IPS-18c (cell line): Measurements from ENCODE around the gene DPPA2.
A peak's percentile ranks its signal among the peaks of the same experiment; 100 is the strongest.

Source experiments
- H3K4me3 ChIP-seq: 2 replicates; pipeline ENCODE4 v1.7.0; 2013; ENCODE audit warnings: low read depth, mild to moderate bottlenecking, low read length, moderate library complexity; ENCODE audit not compliant: insufficient read depth
- H3K9me3 ChIP-seq: one replicate; pipeline ENCODE4 v1.6.1; 2013; ENCODE audit warnings: mild to moderate bottlenecking, low read length, moderate library complexity; ENCODE audit not compliant: control insufficient read depth, insufficient read depth

Gene DPPA2

GRCh38 chr3:109334572-109334971 is 18.3 kb upstream of the DPPA2 start:
- H3K9me3 ChIP-seq = peaks cover 2% of the 10 kb centered on the region
- peak overlapping the region; percentile 65 for H3K4me3 ChIP-seq

GRCh38 chr3:109331692-109332091 is 15.4 kb upstream of the DPPA2 start:
- Histone ChIP-seq H3K9me3 (peaks cover 2% of the 10 kb centered on the region), H3K4me3 (peak overlapping the region; percentile 0; the same call in 1 of the 2 replicates)

GRCh38 chr3:109330405-109330804 is 14.1 kb upstream of the DPPA2 start:
- H3K9me3 ChIP-seq = peaks cover 2% of the 10 kb centered on the region
- H3K4me3 ChIP-seq = no peak overlapping the region

GRCh38 chr3:109328202-109328601 is 11.9 kb upstream of the DPPA2 start:
- Histone ChIP-seq H3K4me3 (no peak overlapping the region), H3K9me3 (peaks cover 2% of the 10 kb centered on the region)

GRCh38 chr3:109325657-109326056 is 9.3 kb upstream of the DPPA2 start:
- Histone ChIP-seq H3K4me3 (no peak overlapping the region), H3K9me3 (no peaks in the 10 kb centered on the region)

GRCh38 chr3:109325109-109325508 is 8.8 kb upstream of the DPPA2 start:
- Histone ChIP-seq H3K4me3 (no peak overlapping the region), H3K9me3 (no peaks in the 10 kb centered on the region)

- Histone ChIP-seq H3K4me3 (no peak overlapping the region), H3K9me3 (peaks cover 2% of the 10 kb centered on the region)
Measured at GRCh38 chr3:109313061-109313460, 3.3 kb downstream of the DPPA2 start.

GRCh38 chr3:109297496-109297895 is 18.8 kb downstream of the DPPA2 start:
- H3K9me3 ChIP-seq = no peaks in the 10 kb centered on the region
- no peak overlapping the region for H3K4me3 ChIP-seq

- H3K9me3 ChIP-seq = no peaks in the 10 kb centered on the region
- H3K4me3 ChIP-seq = no peak overlapping the region
Measured at GRCh38 chr3:109284071-109284470, 32.2 kb downstream of the DPPA2 start.

GRCh38 chr3:109278546-109278945 is 37.8 kb downstream of the DPPA2 start:
- H3K9me3 ChIP-seq = no peaks in the 10 kb centered on the region
- no peak overlapping the region for H3K4me3 ChIP-seq

GRCh38 chr3:109278141-109278540 is 38.2 kb downstream of the DPPA2 start:
- Histone ChIP-seq H3K9me3 (no peaks in the 10 kb centered on the region), H3K4me3 (no peak overlapping the region)

- Histone ChIP-seq H3K4me3 (no peak overlapping the region), H3K9me3 (no peaks in the 10 kb centered on the region)
Measured at GRCh38 chr3:109275702-109276293, 40.5 kb downstream of the DPPA2 start.

- H3K4me3 ChIP-seq = no peak overlapping the region
Measured at GRCh38 chr3:109270779-109271178, 45.5 kb downstream of the DPPA2 start.

GRCh38 chr3:109269577-109270275 is 46.6 kb downstream of the DPPA2 start:
- H3K4me3 ChIP-seq = no peak overlapping the region
- H3K9me3 ChIP-seq = no peaks in the 10 kb centered on the region

More at GRCh38 chr3:109270779-109271178, 45.5 kb downstream of the DPPA2 start:
- no peaks in the 10 kb centered on the region for H3K9me3 ChIP-seq

- H3K9me3 ChIP-seq = no peaks in the 10 kb centered on the region
- H3K4me3 ChIP-seq = no peak overlapping the region
Measured at GRCh38 chr3:109268181-109268580, 48.1 kb downstream of the DPPA2 start.

- no peaks in the 10 kb centered on the region for H3K9me3 ChIP-seq
- H3K4me3 ChIP-seq = no peak overlapping the region
Measured at GRCh38 chr3:109265295-109265694, 51.0 kb downstream of the DPPA2 start.

- no peak overlapping the region for H3K4me3 ChIP-seq
- no peaks in the 10 kb centered on the region for H3K9me3 ChIP-seq
Measured at GRCh38 chr3:109257269-109257668, 59.0 kb downstream of the DPPA2 start.

GRCh38 chr3:109254770-109255169 is 61.5 kb downstream of the DPPA2 start:
- no peak overlapping the region for H3K4me3 ChIP-seq
- no peaks in the 10 kb centered on the region for H3K9me3 ChIP-seq

- no peaks in the 10 kb centered on the region for H3K9me3 ChIP-seq
- H3K4me3 ChIP-seq = no peak overlapping the region
Measured at GRCh38 chr3:109252641-109253040, 63.7 kb downstream of the DPPA2 start.
